ENCODE results near the gene REN. TPM values are rescaled to one million over a fixed set of nuclear protein-coding genes. Genes with fewer than 3 reads are reported as not detected.
A peak's percentile ranks its signal among the peaks of the same experiment; 100 is the strongest.

Gene REN
- total and polyA plus RNA-seq, 11 donors: not detected

DNA sequence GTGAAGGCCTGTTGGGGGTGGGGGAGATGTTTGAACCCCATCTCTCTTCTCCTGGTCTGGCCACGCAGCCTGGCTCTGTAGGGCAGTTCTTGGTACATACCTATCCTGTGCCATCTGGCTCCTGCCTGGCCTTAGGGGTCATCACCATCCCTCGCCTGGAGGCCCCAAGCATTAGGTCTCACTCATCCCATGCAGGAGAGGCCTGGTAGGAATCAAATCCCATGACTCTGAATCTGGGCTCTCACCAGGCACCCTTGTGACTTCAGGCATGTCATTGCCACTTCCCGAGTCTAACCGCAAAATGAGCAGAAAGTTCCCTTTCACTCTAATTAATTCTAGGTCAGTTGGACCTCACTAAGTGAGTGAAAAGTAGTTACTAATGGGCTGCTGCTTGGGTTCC lies 51.5 kb downstream of the REN start:
- intact Hi-C loops (cut with DNase I): loop anchor here in 1 of 10 donors (5.0 kb wide), 1 partner anchor 37 kb away; no protein-coding TSS in a partner anchor
- no peaks in the 10 kb centered on the region for H3K9me3 ChIP-seq

DNA sequence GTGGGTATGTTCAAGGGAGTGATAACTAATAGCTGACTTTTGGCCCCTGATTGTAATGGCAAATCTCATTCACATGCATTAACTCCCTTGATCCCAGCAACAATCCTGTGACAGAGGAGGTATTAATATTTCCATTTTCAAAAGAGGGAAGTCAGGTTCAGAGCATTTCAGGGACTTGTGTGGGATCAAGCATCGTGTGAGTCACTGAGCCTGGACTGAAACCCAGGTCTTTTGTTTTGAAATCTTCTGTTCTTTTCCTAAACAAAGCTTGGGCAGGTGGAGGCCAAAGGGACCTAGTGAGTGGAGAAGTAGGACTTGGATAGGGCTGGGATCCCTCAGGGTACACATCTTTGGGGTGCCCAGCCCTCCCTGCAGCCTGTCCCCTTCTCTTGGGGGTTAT lies 52.2 kb downstream of the REN start:
- H3K4me1 ChIP-seq: peaks cover 0 to 26% (median 9%) of the 10 kb centered on the region in 12 donors
- intact Hi-C loops (cut with DNase I): loop anchor here in 1 of 10 donors (5.0 kb wide), 1 partner anchor 37 kb away; no protein-coding TSS in a partner anchor
- DNase-seq (no peak), ATAC-seq (no peak)
- H3K27ac ChIP-seq: no peak overlapping the region
- no peaks in the 10 kb centered on the region for H3K9me3 ChIP-seq
- no peak overlapping the region for H3K4me3 ChIP-seq
- no peaks in the 10 kb centered on the region for H3K27me3 ChIP-seq
- TF ChIP-seq, protein P1, sequence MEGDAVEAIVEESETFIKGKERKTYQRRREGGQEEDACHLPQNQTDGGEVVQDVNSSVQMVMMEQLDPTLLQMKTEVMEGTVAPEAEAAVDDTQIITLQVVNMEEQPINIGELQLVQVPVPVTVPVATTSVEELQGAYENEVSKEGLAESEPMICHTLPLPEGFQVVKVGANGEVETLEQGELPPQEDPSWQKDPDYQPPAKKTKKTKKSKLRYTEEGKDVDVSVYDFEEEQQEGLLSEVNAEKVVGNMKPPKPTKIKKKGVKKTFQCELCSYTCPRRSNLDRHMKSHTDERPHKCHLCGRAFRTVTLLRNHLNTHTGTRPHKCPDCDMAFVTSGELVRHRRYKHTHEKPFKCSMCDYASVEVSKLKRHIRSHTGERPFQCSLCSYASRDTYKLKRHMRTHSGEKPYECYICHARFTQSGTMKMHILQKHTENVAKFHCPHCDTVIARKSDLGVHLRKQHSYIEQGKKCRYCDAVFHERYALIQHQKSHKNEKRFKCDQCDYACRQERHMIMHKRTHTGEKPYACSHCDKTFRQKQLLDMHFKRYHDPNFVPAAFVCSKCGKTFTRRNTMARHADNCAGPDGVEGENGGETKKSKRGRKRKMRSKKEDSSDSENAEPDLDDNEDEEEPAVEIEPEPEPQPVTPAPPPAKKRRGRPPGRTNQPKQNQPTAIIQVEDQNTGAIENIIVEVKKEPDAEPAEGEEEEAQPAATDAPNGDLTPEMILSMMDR (IDR thresholded peaks at IDR 0.05): no peak
- TF ChIP-seq POLR2A (IDR thresholded peaks at IDR 0.05): no peak
- H3K36me3 ChIP-seq: peaks cover 0 to 48% (median 23%) of the 10 kb centered on the region in 9 donors
- 87 to 89% (median 88%) methylated on average over 1 of the region's 1 CpG for WGBS, 4 donors

More for the DNA sequence above, 51.5 kb downstream of the REN start:
- H3K4me3 ChIP-seq: no peak overlapping the region
- DNase-seq: peak in 1 of 5 donors; percentile 33
- no peaks in the 10 kb centered on the region for H3K27me3 ChIP-seq
- no peak for TF ChIP-seq POLR2A (IDR thresholded peaks at IDR 0.05)
- TF ChIP-seq, protein P1 (IDR thresholded peaks at IDR 0.05): no peak
- H3K36me3 ChIP-seq: peaks cover 0 to 56% (median 28%) of the 10 kb centered on the region in 9 donors
- H3K27ac ChIP-seq: peak overlapping the region in 1 of 12 donors; percentile 20
- ATAC-seq: no peak
- H3K4me1 ChIP-seq: peaks cover 0 to 19% (median 4%) of the 10 kb centered on the region in 12 donors
- 85 to 98% (median 96%) methylated on average over 3 to 4 of the region's 4 CpGs for WGBS, 4 donors

DNA sequence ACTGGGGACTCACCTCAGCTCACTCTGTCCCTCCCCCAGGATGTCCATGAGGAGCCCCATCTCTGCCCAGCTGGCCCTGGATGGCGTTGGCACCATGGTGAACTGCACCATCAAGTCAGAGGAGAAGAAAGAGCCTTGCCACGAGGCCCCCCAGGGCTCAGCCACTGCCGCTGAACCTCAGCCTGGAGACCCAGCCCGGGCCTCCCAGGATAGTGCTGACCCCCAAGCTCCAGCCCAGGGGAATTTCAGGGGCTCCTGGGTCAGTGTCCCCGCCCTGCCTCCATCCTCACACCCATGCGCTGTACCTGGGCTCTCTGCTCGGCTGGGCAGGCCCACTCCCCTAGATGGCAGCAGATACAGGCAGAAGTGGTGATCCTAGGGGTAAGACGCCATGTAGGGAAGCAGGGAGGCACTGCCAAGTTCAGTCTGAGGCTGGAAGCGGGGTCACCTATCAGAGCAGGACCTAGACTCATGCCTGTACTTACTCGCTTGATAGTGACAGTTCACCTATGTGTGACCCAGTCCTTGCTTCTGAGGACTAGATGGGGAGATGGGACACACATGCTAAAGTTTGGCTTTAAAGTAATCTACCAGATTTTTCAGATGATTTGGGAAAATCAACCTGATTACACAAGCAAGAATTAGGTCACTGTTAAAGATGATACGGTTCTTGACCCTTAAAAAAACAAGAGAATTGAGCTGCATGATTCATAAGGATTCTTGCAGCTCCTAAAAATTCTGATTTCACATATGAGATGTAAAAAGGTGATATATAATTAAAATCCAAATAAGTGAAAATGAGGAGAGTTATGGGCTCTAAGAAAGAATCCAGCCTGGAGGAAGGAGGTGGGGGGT lies 53.0 kb downstream of the REN start:
- Histone ChIP-seq H3K36me3 (peaks cover 0 to 41% (median 16%) of the 10 kb centered on the region in 9 donors), H3K4me3 (no peak overlapping the region), H3K9me3 (no peaks in the 10 kb centered on the region), H3K27ac (no peak overlapping the region), H3K4me1 (peaks cover 0 to 34% (median 13%) of the 10 kb centered on the region in 12 donors), H3K27me3 (no peaks in the 10 kb centered on the region)
- 82 to 90% (median 86%) methylated on average over 10 to 11 of the region's 11 CpGs for WGBS, 4 donors
- intact Hi-C loops (cut with DNase I): loop anchor here in 1 of 10 donors (5.0 kb wide), 1 partner anchor 36 kb away; no protein-coding TSS in a partner anchor
- TF ChIP-seq, protein P1 (IDR thresholded peaks at IDR 0.05): no peak
- TF ChIP-seq POLR2A (IDR thresholded peaks at IDR 0.05): no peak
- no peak for ATAC-seq
- DNase-seq: peak in 1 of 5 donors; percentile 27

Measured in heart left ventricle (tissue), 16 donors.